DOHH2 (cell line): Measurements from ENCODE around the gene KEL.

ENCODE experiments used
- CTCF ChIP-seq: fragments of 200-600 bp; sonication (generic); IDR thresholded peaks from one replicate; pipeline ENCODE4 v1.5.1; 2014; ENCODE audit warnings: antibody characterized with exemption, mild to moderate bottlenecking, low read depth, low read length; ENCODE audit not compliant: poor library complexity, severe bottlenecking
- EZH2phosphoT487 ChIP-seq: fragments of 200-600 bp; sonication (generic); IDR thresholded peaks from 2 replicates; pipeline ENCODE4 v1.6.1; 2017; ENCODE audit warnings: borderline replicate concordance, mild to moderate bottlenecking, antibody characterized with exemption, low read length, moderate library complexity, mixed read lengths

GRCh38 chr7:142904128-142904527 lies 58.0 kb downstream of the KEL start:
- no peak for TF ChIP-seq CTCF
- TF ChIP-seq EZH2phosphoT487 = no peak
